Endothelial cell of umbilical vein (primary cell): ENCODE data around the gene SLC24A3. TPM values are rescaled to one million over a fixed set of nuclear protein-coding genes. Genes with fewer than 3 reads are reported as not detected.

ENCODE experiments used
- BruUV-seq: library from RNA; stranded (reverse); fragments of 400-500 nt; replicated peaks from 2 replicates; lab custom pipeline; 2021; lab: Mats Ljungman, UMichigan
- CTCF ChIA-PET: fragments of 300-600, 350-600 bp; sonication (Branson Sonifier 250); formaldehyde crosslinking; loops from one replicate; lab custom pipeline; 2021; ENCODE audit warnings: antibody characterized with exemption, inconsistent platforms; lab: Charles Lee
- POLR2A ChIA-PET: fragments of 300-600, 350-600 bp; sonication (Branson Sonifier 250); formaldehyde crosslinking; loops from one replicate; lab custom pipeline; 2021; ENCODE audit warnings: antibody characterized with exemption, inconsistent platforms; lab: Charles Lee
- DNase-seq: peaks from one replicate; pipeline ENCODE4 v3.0.0-alpha.2; 2011; ENCODE audit warnings: low read depth, low spot score
- FAIRE-seq: peaks from 2 replicates; lab custom pipeline; 2011; peaks lifted over from hg19 to GRCh38; lab: Jason Lieb, UNC
- H2AFZ ChIP-seq: 2 replicates; pipeline ENCODE4 v1.6.0; 2012; ENCODE audit warnings: low read depth, low read length, control low read depth, inconsistent platforms
- H3K27ac ChIP-seq: 2 replicates; pipeline ENCODE4 v1.5.1; 2011; ENCODE audit warnings: low read depth, mild to moderate bottlenecking, control low read depth, low read length, moderate library complexity; ENCODE audit not compliant: insufficient read depth
- H3K27me3 ChIP-seq, 2 experiments: 2 replicates each; pipeline versions ENCODE4 v1.6.0 to v1.6.1; 2011; ENCODE audit warnings: low read length in 2 of 2, mixed read lengths in 1 of 2; ENCODE audit not compliant: control insufficient read depth in 2 of 2, insufficient read depth in 2 of 2
- H3K36me3 ChIP-seq, 2 experiments: 2 replicates in 1 of 2; 3 replicates in 1 of 2; pipeline ENCODE4 v1.5.1; 2011; ENCODE audit warnings: low read length in 2 of 2, mild to moderate bottlenecking in 1 of 2, moderate library complexity in 1 of 2; ENCODE audit not compliant: control insufficient read depth in 2 of 2, insufficient read depth in 2 of 2; ENCODE audit errors: extremely low read depth in 1 of 2
- H3K4me1 ChIP-seq: 3 replicates; pipeline ENCODE4 v1.5.1; 2011; ENCODE audit warnings: mild to moderate bottlenecking, low read length; ENCODE audit not compliant: control insufficient read depth, insufficient read depth; ENCODE audit errors: extremely low read depth
- H3K4me2 ChIP-seq: 2 replicates; pipeline ENCODE4 v1.6.1; 2011; ENCODE audit warnings: low read length, control low read depth, mixed read lengths; ENCODE audit not compliant: insufficient read depth
- H3K4me3 ChIP-seq, 3 experiments: fragments of 200-600 bp in 1 of 3; sonication (generic), shearing (Covaris generic) in 1 of 3; replicated peaks in 1 of 3; 2 replicates each; pipeline ENCODE4 v1.5.1; 2011 to 2016; ENCODE audit warnings: control low read depth in 3 of 3, low read length in 3 of 3, mild to moderate bottlenecking in 2 of 3, inconsistent platforms in 1 of 3, low read depth in 1 of 3, moderate library complexity in 1 of 3; ENCODE audit not compliant: insufficient read depth in 1 of 3
- H3K79me2 ChIP-seq: 2 replicates; pipeline ENCODE4 v1.6.0; 2012; ENCODE audit warnings: low read length, inconsistent platforms; ENCODE audit not compliant: control insufficient read depth, insufficient read depth
- H3K9ac ChIP-seq: replicated peaks from 2 replicates; pipeline ENCODE3; 2011; ENCODE audit warnings: low read length, control low read depth; ENCODE audit not compliant: insufficient read depth; ENCODE audit errors: extremely low read depth
- H3K9me1 ChIP-seq: replicated peaks from 3 replicates; pipeline ENCODE4 v1.6.0; 2011; ENCODE audit warnings: mild to moderate bottlenecking, low read length; ENCODE audit not compliant: control insufficient read depth, insufficient read depth; ENCODE audit errors: extremely low read depth
- H3K9me3 ChIP-seq: replicated peaks from 2 replicates; pipeline ENCODE4 v1.5.1; 2012; ENCODE audit warnings: low read length, inconsistent platforms; ENCODE audit not compliant: control insufficient read depth, insufficient read depth
- H4K20me1 ChIP-seq: replicated peaks from 2 replicates; pipeline ENCODE3; 2011; ENCODE audit warnings: mild to moderate bottlenecking, low read length; ENCODE audit not compliant: control insufficient read depth, insufficient read depth; ENCODE audit errors: extremely low read depth
- EZH2 ChIP-seq: IDR thresholded peaks from 2 replicates; pipeline ENCODE4 v1.6.1; 2012; ENCODE audit warnings: borderline replicate concordance, low read depth, mild to moderate bottlenecking, moderate library complexity, low read length, inconsistent platforms; ENCODE audit not compliant: severe bottlenecking
- FOS ChIP-seq: IDR thresholded peaks from 2 replicates; pipeline ENCODE4 v1.6.1; 2011; ENCODE audit warnings: mild to moderate bottlenecking, low read length, moderate library complexity, borderline replicate concordance; ENCODE audit not compliant: insufficient read depth
- GATA2 ChIP-seq: IDR thresholded peaks from 2 replicates; pipeline ENCODE4 v1.7.0; 2011; ENCODE audit warnings: low read depth, mild to moderate bottlenecking, moderate library complexity, mixed read lengths, low read length; ENCODE audit not compliant: insufficient read length, insufficient read depth
- MYC ChIP-seq: IDR thresholded peaks from one replicate; pipeline ENCODE4 v1.6.1; 2011; ENCODE audit warnings: mild to moderate bottlenecking, low read depth, low read length
- POLR2AphosphoS5 ChIP-seq: IDR thresholded peaks from 2 replicates; pipeline ENCODE4 v1.6.1; 2012; ENCODE audit warnings: low read depth, mild to moderate bottlenecking, control low read depth, low read length, moderate library complexity; ENCODE audit not compliant: insufficient read depth
- dilution Hi-C: fragments of 300-500 bp; cut with MboI; formaldehyde crosslinking; loops from one replicate; pipeline ENCODE4 v1.15.0; 2019; ENCODE audit warnings: low sequenced_read_pairs; ENCODE audit not compliant: extremely low pct_ligation_motif_present
- intact Hi-C: fragments of 100-400 bp; cut with micrococcal nuclease; formaldehyde crosslinking; loops from one replicate; pipeline ENCODE4 v1.10.0; 2022
- polyA plus RNA-seq, 4 experiments: library from polyadenylated mRNA; depleted of rRNA in 3 of 4; stranded (reverse) in 3 of 4; unstranded in 1 of 4; fragments of >200 nt; gene quantifications; 2 replicates each; pipeline versions ENCODE4 v1.2.1 to v1.2.3, GENCODE V29; 2011 to 2012; ENCODE audit warnings: missing spikeins in 1 of 4
- total RNA-seq: library from RNA; stranded (reverse); gene quantifications from 2 replicates; pipeline ENCODE4 v1.2.3, GENCODE V29; 2021

The SLC24A3 gene
- total and polyA plus RNA-seq, 2 donors (not counting 3 experiments of a cell fraction or from before 2014, with no cell fraction given) = not detected

GRCh38 chr20:19660808-19661378 lies 448.5 kb downstream of the SLC24A3 start:
- Histone ChIP-seq H3K4me3 (no peak overlapping the region), H3K9ac (no peak overlapping the region), H3K4me1 (no peaks in the 10 kb centered on the region), H3K4me2 (no peak overlapping the region), H3K27ac (no peak overlapping the region), H3K9me1 (no peaks in the 10 kb centered on the region), H3K79me2 (no peaks in the 10 kb centered on the region), H2AFZ (no peak overlapping the region), H3K9me3 (no peaks in the 10 kb centered on the region), H3K27me3 (peaks cover 10 to 24% of the 10 kb centered on the region in 2 experiments), H4K20me1 (no peaks in the 10 kb centered on the region), H3K36me3 (no peaks in the 10 kb centered on the region)
- FAIRE-seq = no peak
- no peak for DNase-seq
- intact Hi-C loops (no loop called here), dilution Hi-C loops (no loop called here)
- TF ChIP-seq FOS = no peak
- TF ChIP-seq GATA2 = no peak
- TF ChIP-seq EZH2 = peak; percentile 33
- no peak for TF ChIP-seq MYC
- no peak for TF ChIP-seq POLR2AphosphoS5
- POLR2A ChIA-PET = no interaction called here
- BruUV-seq = no TSS peak
- CTCF ChIA-PET = interaction anchor here (1.0 to 10.0 kb wide), 7 partner anchors 12 to 1247 kb away, joined by 5 to 202 read pairs (median 25); no protein-coding TSS in a partner anchor
